Fibroblast of lung (primary cell): ENCODE data around the gene IREB2.

ENCODE experiments used
- CTCF ChIP-seq, 2 donors: IDR thresholded peaks in 1 of 2; conservative IDR thresholded peaks in 1 of 2; 1 replicate in 1 of 2; 2 replicates in 1 of 2; pipeline ENCODE4 v1.5.1; 2011 to 2012; ENCODE audit warnings: low read length in 2 of 2, control low read depth in 1 of 2, inconsistent platforms in 1 of 2, low read depth in 1 of 2, mild to moderate bottlenecking in 1 of 2
- EZH2 ChIP-seq: IDR thresholded peaks from 2 replicates; pipeline ENCODE4 v1.5.1; 2012; ENCODE audit warnings: low read length, control low read depth, mild to moderate bottlenecking; ENCODE audit errors: missing control alignments

GRCh38 chr15:78538358-78538757 is 100.3 kb downstream of the IREB2 start:
- TF ChIP-seq CTCF (conservative IDR thresholded peaks at IDR 0.05 in 1 of 2, IDR thresholded peaks at IDR 0.05 in 1 of 2; ENCODE audit: low read depth in 1 of 2, low read length in 2 of 2) (no peak), EZH2 (no peak)
